Activated T-helper 1 cell treated with Interleukin-2 at 50 U/mL for 16 hours (primary cell): ENCODE data around the gene KRTAP1-4.
"Not testable (repeated sequence)": the region's sequence is repeated elsewhere in the genome, so short reads cannot be mapped to it uniquely, and the experiment has no call there.

Experiments used
- DNase-seq: peaks from one replicate; pipeline ENCODE4 v3.0.0-alpha.2; 2020; ENCODE audit warnings: low read depth

The KRTAP1-4 gene, protein sequence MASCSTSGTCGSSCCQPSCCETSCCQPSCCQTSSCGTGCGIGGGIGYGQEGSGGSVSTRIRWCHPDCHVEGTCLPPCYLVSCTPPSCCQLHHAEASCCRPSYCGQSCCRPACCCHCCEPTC

DNA sequence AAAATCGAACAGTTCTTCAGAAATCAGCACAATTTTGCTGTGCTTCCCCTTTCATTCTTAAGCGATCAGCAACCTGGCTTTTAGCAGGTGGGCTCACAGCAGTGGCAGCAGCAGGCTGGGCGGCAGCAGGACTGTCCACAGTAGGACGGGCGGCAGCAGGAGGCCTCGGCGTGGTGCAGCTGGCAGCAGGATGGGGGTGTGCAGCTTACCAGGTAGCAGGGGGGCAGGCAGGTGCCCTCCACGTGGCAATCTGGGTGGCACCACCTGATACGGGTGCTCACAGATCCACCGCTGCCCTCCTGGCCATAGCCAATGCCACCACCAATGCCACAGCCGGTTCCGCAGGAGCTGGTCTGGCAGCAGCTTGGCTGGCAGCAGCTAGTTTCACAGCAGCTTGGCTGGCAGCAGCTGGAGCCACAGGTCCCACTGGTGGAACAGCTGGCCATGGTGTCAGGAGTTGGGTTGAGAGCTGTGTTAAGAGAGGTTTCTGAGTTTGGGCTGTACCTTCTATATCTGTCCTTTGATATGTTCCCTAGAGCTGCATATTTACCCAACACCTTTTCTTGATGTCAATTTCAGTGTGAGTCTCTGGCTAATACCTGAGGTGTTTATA lies at the start of gene KRTAP1-4:
TSS of gene KRTAP1-4 (minus strand) at position 563 of the 613 bp plus-strand sequence. CDS start at position 446, 117 bp downstream.
- DNase-seq: no peak

DNA sequence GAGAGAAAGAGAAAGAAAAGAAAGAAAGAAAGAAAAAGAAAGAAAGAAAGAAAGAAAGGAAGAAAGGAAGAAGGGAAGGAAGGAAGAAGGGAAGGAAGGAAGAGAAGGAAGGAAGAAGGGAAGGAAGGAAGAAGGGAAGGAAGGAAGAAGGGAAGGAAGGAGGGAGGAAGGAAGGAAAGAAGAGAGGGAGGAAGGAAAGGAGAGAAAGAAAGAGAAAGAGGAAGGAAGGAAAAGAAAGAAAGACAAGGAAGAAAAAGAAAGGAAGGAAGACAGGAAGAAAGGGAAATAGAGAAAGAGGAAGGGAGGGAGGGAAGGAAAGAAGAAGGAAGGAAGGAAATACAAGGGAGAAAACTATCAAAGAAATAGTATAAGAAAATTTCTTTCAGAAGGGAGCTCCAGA lies 46.8 kb upstream of the KRTAP1-4 start:
- DNase-seq: no peak

DNA sequence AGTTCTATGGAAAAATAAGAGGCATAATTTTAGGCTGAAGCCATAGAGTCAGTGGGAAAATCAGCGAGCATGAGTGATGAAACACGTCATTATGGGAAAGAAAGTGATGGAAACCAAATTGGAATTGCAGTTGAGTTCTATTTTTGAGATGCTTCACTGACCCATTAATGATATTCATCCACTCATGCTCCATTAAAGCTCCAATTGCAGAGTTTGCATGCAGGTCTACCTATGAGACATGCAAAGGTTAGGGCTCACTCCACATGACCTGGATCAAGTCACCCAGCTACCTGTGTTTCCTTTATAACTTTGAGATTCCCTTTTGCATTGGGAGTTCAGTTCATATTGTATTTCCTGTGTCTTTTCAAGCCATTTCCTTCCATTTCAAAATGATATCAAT lies 43.7 kb upstream of the KRTAP1-4 start:
- DNase-seq: no peak

DNA sequence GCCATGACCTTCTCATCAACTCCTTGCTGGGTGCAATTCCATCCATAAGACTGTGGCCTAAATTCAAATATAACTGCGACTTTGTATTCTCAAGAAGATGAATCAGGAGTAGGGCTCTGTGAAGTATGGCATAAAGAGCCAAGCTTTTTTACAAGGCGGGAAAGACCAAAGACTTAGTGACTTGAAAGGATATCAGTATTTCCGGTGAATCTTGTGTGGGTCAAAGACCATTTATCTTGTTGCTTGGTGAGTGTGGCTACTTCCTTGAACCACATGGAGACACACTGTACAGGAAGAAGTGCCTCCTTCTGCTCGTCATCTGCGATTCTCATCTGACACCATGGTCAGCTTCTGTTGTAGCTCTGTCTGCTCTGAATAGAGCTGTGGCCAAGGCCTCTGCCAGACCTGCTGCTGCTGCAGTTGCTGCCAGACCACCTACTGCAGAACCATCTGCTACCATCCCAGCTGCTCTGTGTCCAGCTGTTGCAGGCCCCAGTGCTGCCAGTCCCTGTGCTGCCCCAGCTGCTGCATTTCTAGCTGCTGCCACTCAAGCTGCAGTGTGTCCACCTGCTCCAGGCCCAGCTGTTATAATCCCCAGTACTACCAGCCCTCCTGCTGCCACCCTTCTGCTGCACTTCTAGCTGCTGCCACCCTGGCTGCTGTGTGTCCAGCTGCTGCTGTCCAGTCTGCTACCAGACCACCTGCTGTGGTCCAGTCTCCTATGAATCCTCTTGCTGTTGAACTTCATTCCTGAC lies 41.8 kb upstream of the KRTAP1-4 start:
- DNase-seq: no peak

DNA sequence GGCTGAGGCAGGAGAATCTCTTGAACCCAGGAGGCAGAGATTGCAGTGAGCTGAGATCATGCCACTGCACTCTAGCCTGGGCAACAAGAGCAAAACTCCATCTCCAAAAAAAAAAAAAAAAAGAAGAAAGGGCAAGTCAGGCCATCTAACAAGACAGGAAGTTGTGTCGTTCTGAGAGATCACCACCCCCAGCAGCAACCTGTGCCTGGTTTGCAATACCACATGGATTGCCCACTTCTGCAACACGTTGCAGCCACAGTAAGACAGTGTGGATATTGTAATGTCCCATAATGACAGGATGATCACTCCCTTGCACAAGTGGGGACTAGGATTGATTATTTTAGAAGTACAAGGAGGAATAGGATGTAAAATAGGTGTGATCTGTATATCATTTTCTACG lies 39.0 kb upstream of the KRTAP1-4 start:
- DNase-seq: no peak

DNA sequence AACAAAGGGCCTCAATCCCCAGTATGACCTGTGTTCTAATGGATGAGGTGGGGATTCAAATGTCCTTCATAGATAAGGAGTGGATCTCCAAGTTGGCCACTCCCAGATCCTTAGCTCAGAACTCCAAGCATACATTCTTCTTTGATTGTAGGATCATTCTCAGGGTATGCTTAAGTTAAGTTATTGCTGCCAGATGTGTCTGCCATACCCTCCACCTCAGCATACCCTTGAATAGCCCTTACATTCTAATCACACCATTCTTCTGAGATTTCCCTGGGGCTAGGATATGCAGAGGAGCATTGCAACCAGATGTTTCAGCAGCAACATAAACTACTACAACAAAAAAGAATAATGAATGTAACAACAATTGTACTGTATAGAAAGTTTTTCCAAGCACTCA lies 37.3 kb upstream of the KRTAP1-4 start:
- DNase-seq: no peak

DNA sequence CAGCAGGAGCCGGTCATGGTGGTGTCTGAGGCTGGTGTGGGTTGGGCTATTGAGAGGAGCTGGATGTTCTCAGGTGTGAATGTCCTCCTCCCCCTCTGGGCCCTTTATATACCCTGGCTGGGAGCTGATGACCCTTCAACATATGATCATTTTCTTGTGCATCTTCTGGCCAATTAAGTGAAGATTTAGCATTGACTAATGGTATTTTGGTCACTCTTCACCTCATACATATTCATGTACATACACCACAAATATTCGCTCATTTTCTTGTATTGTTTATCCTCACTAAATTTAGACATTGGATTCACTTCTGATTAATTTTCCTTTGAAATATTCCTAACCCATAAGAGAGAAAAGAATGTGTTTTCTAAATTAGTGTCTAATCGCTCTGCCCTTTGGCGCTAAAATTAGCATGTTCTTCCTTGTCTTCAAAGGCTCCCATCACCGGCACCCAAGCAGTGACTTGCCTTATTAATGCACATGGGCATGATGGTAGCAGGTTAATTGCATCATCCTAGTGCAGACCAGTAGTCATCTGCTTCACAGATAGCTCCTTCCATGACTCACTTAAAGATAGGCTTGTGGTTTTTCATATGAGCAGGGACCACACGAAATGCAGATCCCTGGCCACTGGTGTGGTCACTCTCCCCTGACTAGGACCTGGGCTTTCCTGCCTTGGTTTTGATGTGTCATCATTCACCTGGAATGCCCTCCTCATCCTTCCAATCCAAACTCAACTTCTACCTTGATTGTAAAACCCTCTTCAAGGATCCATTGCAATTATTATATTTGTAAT lies 36.0 kb upstream of the KRTAP1-4 start, which contains the start of gene KRTAP2-4:
TSS of gene KRTAP2-4 (minus strand) at position 51 of the 796 bp plus-strand sequence. CDS start at position 17, 34 bp downstream.
- DNase-seq: no peak

DNA sequence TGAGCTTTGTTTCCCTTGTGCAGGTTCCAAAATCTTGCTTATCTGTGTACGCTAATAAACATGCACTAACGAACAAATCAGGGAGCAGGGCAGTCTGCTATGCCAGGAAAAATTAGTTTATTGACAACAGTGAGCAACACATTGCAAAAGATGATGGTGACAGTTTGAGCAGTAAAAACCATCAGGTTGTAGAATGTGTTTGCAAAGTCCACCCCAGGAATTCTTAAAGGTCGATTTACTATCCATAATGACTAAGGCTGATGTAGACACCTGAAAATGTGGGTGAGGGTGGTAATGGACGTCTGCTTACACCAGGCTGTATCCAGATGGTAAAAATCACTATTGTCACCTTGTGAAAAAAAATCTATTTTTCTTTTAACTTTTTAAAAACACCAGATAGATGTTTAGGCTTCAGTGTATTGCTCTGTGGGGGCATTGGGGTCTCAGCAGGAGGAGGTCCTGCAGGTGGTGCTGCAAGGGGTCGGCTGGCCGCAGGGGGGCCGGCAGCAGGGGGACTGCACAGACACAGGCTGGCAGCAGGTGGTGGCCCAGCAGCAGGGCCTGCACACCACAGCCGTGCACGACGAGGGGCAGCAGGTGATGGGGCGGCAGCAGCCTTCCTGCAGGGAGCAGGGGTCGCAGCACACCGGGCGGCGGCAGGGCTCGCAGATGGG lies 35.2 kb upstream of the KRTAP1-4 start:
- DNase-seq: not testable (repeated sequence)

DNA sequence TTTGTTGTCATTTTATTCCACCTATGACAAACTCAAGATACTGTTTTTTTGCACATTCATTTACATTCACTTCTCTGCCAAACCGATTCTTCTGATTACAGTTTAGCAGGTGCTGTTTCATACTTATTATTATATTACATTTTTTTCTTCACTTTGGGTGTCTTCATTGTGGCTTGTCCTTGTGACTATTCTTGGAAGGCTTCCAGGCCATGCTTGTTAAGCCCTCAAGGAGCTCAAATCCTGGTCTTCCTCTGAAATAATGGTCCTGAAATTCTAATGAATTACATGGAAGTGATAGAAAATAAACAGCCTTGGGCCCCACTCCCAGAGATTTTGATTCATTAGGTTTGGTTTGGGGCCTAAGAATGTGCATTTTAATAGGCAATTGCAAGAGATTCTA lies 34.3 kb upstream of the KRTAP1-4 start:
- DNase-seq: no peak

DNA sequence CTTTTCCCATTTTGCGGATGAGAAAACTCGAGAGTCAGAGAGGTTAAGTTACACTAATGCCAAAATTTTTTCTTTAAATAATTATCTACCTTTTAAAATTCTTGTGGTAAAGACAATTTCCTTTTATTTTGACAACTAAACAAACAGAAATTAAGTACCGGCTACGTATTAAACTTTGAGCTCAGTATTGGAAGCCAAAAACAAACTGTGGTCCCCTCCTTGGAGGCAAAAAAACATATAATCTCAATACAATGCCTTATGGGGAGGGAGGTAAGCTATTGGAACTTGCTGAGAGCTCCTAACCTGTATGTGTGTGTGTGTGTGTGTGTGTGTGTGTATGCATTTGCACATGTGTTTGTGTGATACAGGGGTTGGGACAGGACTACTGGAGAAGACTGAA lies 33.5 kb upstream of the KRTAP1-4 start:
- no peak for DNase-seq

DNA sequence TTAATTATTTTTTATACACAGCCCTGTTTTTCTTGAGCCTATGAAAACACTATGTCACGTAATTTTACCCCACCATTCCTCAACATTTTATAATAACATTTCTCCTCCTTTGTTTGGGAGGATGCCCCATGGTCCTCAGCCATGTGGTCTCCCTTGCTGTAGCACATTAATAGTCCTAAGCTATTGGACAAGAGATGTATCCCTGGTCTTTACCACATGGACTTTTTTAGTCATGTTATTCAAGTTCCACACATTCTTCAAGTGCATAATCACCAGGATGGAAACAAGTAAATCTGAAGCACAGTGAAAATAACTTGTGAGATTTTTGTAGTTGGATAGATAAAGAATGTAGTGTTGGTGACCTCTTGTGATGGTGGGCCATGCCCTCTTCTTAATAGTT lies 32.0 kb upstream of the KRTAP1-4 start:
- no peak for DNase-seq

DNA sequence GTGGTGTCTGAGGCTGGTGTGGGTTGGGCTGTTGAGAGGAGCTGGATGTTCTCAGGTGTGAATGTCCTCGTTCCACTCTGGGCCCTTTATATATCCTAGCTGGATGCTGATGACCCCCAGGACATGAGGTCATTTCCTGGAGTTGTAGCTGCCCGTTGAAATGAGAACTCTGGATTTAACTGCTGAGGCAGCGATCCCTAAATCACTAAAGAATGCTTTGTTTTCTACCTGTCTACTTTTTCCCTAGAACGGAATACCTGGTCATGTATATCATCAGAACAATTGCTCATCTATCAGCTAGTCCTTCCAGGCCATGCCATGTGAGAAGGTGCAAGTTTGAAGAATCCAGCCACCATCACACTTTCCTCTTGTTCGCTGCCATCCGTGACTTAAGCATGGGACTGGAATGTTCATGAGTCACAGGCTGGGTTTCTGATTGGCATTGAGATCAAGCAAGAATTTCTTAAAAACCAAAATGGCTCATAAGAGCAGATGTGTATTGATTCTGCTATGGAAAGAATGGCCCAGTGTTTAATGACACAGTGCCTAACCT lies 30.1 kb upstream of the KRTAP1-4 start, which contains the start of gene KRTAP2-3:
TSS of gene KRTAP2-3 (minus strand) at position 63 of the 553 bp plus-strand sequence. CDS start 64 bp downstream, outside the sequence.
- no peak for DNase-seq

DNA sequence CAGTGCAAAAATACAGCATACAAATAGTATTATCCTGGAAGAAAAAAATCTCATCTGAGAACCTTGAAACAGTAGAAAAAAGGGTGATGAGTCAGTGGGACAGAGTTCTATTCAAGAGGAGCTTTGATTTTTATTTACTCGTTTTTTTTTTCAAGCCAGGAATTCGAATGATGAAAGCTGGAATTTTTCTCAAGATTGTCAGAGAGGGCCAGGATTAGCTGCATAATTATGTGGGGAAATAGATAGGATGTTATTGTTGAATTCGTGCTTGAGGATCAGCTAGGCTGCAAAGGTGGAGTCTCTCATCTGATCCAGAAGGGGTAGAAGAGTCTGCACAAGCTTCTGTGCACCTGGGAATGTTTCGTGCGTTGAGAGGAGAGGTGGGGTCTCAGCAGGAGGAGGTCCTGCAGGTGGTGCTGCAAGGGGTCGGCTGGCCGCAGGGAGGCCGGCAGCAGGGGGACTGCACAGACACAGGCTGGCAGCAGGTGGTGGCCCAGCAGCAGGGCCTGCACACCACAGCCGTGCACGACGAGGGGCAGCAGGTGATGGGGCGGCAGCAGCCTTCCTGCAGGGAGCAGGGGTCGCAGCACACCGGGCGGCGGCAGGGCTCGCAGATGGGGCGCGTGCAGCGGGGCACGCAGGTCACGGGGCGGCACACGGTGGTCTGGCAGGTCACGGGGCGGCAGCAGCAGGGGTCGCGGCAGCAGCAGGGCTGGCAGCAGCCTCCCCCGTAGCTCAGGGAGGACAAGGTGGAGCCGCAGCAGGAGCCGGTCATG lies 29.5 kb upstream of the KRTAP1-4 start:
- not testable (repeated sequence) for DNase-seq

DNA sequence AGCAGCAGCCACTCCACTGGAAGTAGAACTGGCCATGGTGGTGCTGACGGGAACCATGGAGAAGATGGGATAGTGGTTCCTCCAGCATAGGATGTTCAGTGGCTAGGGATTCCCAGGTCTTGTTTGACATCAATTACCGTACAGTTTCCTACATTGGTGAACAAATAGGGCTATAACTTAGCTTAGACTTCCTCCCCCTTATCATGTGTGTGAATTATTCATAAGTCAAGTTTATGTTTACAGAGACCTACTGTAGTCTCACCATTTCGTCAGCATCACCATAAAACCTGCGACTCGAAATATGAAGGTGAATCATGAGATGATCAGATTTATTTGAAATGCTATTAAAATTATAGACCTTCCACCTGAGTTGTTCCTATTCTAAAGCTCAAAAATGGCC lies 28.7 kb upstream of the KRTAP1-4 start:
- DNase-seq: no peak

DNA sequence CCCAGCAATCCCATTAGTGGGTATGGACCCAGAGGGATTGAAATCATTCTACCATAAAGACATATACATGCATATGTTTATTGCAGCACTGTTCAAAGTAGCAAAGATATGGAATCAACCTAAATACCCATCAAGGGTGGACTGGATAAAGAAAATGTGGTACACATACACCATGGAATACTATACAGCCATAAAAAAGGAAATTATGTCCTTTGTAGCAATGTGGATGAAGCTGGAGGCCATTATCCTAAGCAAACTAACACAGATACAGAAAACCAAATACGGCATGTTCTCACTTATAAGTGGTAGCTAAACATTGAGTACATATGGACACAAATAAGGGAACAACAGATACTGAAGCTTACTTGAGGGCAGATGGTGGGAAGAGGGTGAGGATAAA lies 27.6 kb upstream of the KRTAP1-4 start:
- no peak for DNase-seq

DNA sequence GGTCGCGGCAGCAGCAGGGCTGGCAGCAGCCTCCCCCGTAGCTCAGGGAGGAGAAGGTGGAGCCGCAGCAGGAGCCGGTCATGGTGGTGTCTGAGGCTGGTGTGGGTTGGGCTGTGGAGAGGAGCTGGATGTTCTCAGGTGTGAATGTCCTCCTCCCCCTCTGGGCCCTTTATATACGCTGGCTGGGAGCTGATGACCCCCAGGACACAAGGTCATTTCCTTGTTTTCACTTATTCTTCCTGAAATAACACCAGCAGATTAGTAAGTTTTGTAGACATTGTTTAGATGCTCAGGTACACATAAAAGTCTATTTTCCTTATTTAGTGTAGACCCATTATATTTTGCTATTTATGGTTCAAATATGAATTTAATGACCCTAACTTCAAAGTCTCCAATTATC lies 25.1 kb upstream of the KRTAP1-4 start, which contains the start of gene KRTAP2-2:
TSS of gene KRTAP2-2 (minus strand) at position 101 of the 400 bp plus-strand sequence. CDS start at position 82, 19 bp downstream.
- not testable (repeated sequence) for DNase-seq

DNA sequence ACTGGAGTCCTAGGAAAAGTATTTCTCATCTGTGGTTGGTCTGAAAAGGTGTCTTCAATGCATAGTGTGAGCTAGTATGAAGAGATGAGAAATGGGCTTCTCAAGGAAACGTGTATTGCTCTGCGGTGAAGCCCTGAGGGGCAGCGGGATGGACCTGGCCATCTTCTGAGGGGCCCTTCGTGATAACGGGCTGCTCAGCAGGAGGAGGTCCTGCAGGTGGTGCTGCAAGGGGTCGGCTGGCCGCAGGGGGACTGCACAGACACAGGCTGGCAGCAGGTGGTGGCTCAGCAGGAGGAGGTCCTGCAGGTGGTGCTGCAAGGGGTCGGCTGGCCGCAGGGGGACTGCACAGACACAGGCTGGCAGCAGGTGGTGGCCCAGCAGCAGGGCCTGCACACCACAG lies 24.6 kb upstream of the KRTAP1-4 start:
- not testable (repeated sequence) for DNase-seq

DNA sequence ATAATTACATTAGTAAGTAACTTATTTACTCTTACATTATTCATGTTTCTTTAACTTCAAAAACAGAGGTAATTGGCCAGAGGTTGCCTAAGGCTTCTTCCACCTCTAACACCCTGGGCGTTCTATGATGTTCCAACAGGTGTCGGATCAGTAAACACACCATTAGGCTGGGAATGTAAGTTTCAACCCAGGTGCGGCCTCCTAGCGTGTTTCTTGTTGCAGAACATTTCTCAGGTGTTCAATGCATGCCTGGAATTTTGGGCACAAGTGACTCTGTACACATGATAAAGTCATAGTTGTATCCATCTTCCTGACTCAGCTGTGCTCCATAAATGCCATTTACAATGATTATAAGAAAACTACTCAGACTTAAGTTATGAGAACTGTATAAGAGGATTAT lies 24.0 kb upstream of the KRTAP1-4 start:
- DNase-seq: no peak

DNA sequence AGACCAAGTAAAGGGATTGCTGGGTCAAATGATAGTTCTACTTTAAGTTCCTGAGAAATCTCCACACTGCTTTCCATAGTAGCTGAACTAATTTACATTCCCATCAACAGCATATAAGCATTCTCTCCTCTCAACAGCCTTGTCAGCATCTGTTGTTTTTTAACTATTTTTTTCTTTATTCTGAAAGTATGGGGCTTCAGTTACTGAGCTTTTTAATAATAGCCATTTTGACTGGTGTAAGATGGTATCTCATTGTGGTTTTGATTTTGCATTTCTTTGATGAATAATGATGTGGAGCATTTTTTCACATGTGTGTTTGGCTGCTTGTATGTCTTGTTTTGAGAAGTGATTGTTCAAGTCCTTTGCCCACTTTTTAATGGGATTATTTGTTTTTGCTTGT lies 22.6 kb upstream of the KRTAP1-4 start:
- DNase-seq: no peak

DNA sequence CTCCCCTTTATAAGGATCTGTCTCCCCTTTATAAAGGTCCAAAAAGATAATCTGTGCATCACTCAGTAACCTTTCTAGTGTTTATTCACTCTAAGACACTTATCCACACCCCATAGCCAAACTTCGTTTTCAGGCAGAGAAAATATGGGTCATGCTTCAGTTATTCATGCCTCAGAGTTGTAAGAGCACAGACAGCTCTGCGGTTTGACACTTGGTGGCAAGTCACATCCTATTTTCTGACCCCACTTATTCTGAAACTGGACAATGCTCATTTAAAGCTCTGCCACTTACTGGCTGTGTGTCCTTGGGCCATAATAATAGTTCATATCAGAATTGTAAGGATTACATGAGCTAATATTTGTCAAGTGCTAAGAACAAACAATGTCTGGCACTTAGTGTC lies 19.1 kb upstream of the KRTAP1-4 start:
- no peak for DNase-seq

DNA sequence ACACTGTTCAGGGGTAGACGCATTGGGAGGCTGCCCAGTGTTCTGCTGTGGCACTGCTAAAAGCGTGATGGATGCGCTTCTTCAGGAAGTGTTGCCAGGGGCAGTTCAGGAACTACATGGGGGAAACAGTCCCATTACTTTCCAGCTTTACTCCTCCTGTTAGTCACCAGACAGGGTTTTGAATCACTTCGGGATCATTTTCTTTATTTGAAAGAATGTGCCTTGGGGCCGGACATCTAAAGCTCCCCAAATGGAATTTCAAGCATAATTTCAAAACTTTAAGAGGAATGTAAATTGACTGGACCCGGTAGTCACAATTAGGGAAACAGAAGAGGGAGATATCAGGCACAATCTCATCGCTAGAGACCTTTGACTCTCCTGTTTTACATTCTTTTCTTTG lies 18.4 kb upstream of the KRTAP1-4 start:
- no peak for DNase-seq
